ENCODE data around the gene TTLL4.

GRCh38 chr2:218804817-218805216 is 94.2 kb downstream of the TTLL4 start:
- TF ChIP-seq POLR2A (IDR thresholded peaks at IDR 0.05): no peak
- TF ChIP-seq CTCF (IDR thresholded peaks at IDR 0.05): no peak

All from thyroid gland (tissue), 4 donors.